Measurements from ENCODE around the gene CFAP61.
A peak's percentile ranks its signal among the peaks of the same experiment; 100 is the strongest.

The CFAP61 gene

DNA sequence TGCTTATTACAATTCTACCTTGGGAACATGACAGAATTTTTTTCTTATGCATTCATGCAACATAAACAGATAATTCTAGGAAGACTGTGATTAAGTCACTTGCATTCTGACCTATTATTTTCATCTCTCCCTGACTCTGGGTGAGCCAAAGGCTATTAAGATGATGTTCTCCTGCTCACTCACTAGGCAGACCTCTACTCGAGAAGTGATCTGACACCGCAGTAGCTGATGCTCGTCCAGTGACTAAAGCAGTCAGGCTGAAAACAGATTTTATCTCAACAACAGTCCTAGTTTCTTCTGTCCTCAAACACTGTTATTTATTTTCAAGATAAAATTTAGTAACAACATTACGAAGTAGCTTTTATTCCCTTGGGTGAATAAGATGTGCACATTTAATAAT, 17.8 kb upstream of the CFAP61 start:
- no peak for DNase-seq

- DNase-seq = no peak
These were observed 15.6 kb upstream of the CFAP61 start for GRCh38 chr20:20036756-20037155.

DNA sequence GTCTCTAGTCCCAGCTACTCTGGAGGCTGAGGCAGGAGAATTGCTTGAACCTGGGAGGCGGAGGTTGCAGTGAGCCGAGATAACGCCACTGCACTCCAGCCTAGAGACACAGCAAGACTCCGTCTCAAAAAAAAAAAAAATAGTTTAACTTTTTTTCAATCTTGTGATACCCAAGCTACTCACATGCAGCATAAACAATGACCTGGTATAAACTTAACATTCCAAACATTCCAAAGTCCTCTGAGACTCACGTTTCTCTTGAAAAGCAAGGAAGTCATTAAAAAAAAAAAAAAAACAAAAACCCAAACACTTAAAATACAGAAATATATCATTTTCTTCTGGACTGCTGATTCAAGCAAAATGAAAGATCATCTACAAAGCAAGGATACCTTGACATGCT, 14.4 kb upstream of the CFAP61 start:
- DNase-seq = no peak

DNA sequence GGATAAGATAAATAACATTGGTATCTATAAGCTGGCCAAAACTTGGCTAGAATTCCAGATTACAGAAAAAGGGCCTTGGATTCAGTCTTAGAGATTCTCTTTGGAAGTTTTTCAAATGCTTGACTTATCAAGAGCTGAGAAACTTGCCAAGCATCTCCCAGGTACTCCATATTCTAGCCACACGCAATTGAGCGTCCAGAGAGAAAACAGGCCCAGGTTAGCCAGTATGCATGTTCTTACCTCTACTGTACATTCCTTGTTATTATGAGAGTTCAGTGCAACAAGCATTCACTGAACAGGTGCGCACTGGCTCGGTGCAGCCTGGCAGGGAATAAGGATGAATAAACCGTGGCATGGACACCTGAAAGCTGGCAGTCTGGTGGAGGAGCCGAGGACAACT, 13.7 kb upstream of the CFAP61 start:
- no peak for DNase-seq

GRCh38 chr20:20039752-20040387, 12.5 kb upstream of the CFAP61 start:
- DNase-seq = no peak

DNA sequence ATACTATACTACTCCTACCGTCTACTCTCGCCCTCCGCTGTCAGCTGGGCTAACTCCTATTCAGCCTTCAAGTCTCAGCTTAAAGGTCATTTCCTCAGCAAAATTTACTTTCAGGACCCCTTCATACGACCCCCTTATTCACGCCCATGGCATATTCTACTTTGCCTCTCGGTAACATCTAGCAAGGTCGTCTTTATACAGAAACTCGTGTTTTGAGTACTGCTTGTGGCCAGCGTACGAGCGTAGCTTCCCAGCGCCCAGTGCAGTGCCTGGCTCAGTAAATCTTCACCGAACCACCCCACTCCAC, 612 bp upstream of the CFAP61 start:
- DNase-seq = no peak

DNA sequence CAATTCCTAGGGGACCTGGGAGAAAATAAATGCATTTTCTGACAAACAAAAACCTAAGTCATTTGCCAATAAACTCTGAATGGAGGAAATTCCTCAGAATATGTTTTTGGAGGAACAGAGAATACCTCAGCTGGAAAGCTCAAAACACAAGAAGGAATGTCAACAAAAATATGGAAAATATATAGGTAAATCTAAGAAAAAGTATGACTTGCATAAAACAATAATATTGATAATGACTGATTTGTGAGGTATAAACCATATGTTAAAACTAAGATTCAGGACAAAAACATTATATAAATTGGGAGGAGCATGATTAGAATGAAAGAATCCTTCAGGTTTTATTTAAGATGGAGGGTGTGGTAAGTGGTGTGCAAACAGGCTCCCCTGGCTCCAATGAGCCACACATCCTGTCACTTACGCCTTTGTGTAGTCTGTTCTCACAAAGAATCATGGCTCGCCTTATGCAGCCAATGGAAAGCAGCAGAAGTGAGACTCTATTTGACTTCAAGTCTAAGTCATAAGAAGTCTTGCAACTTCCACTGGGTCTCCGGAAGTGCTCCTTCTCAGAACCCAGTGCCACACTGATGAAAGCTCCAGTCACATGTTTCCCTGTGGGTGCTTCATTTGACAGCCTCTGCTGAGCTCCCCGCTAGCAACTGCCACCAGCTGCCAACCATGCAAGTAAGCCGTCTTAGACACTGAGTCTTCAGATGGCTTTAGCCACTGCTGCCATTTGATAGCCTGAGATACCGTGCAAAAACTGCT, 8.1 kb downstream of the CFAP61 start:
- no peak for DNase-seq

- no peak for DNase-seq
These were observed 11.8 kb downstream of the CFAP61 start for GRCh38 chr20:20063941-20064702.

GRCh38 chr20:20065361-20065760, 13.0 kb downstream of the CFAP61 start:
- no peak for DNase-seq

- DNase-seq = no peak
These were observed 18.8 kb downstream of the CFAP61 start for GRCh38 chr20:20070871-20071726.

GRCh38 chr20:20073801-20074371, 21.6 kb downstream of the CFAP61 start:
- no peak for DNase-seq

DNA sequence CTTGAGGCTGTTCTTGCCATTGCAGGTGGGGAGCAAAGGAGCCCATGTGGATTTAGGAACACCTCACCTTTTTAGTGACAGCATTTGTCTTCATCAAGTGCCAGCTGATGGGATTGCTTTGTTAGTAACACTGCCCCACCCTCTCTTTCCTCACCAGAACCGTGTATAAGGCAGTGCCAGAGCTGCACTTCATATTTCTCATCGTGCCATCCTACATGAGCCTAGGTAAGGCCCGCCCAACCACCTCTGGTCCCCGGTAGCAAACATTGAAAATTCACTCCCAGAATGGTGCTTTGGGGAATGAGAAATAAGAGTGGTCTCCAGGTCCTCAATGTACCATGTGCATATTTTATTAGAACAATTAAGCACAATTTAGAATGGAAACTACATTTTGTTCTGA, 22.7 kb downstream of the CFAP61 start:
- DNase-seq = no peak

DNA sequence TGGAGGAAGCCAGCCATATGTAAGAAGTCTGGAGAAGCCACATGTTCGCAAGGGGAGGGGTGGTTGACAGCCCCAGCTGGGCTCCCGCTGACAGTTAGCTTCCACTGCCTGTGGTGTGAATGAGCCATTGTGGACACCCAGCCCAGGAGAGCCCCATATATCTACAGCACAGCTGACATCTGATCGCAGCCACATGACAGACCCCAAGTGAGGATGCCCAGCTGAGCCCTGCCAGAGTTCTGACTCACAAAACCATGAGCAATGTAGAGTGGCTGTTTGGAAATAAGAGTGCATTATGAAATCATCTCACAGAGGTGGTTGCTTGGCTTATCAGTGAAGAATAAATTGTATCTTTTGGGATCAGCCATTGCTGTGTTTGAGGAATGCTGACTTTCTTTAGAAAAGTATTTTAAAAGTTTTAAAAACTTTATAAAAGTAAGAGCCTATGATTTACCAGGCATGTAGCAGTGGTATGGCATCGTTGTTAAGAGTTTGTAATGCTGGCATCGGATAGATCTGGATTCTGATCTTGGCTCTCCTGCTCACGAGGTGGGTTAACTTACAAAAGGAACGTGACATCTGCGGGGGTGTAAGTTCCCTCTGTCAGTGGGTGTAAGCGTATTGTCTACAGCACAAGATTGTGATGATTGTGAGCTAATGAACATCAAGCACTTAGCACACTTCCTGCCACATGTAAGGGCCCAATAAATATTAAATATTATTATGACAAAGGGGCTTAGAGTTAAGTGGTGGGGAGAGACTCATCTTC, 24.1 kb downstream of the CFAP61 start:
- no peak for DNase-seq

DNA sequence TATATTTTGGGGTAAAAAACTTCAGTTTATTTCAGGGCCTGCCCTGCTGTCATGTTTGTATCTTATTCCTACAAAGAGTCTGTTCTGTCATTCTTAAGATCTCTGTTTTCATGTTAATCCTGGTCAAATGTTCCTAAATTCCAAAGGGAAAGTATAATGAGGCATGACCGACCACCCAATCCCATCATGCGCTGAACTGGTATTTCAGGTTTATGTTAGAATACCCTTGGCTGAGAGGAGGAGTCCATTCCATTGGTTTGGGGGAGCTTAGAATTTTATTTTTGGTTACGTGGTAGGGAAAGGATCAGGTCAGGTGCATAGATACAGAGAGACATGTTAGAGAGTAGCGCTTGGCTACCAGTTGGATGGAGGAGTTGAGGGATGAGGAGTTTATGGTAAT, 25.7 kb downstream of the CFAP61 start:
- no peak for DNase-seq

GRCh38 chr20:20079102-20079784, 26.9 kb downstream of the CFAP61 start:
- DNase-seq = no peak

- DNase-seq = peak; percentile 86
These were observed 31.5 kb downstream of the CFAP61 start for GRCh38 chr20:20083807-20084206.

- DNase-seq = no peak
These were observed 32.0 kb downstream of the CFAP61 start for GRCh38 chr20:20084296-20084752.

GRCh38 chr20:20085071-20085470, 32.7 kb downstream of the CFAP61 start:
- DNase-seq = no peak

GRCh38 chr20:20085812-20086211, 33.5 kb downstream of the CFAP61 start:
- no peak for DNase-seq

GRCh38 chr20:20089018-20089417, 36.7 kb downstream of the CFAP61 start:
- no peak for DNase-seq

- DNase-seq = no peak
These were observed 37.6 kb downstream of the CFAP61 start for GRCh38 chr20:20089939-20090338.

All from NCI-H2227 treated with DMSO at 0.1 percent for 48 hours (cell line).